ENCODE results near the gene MATN3.

MATN3 gene

DNA sequence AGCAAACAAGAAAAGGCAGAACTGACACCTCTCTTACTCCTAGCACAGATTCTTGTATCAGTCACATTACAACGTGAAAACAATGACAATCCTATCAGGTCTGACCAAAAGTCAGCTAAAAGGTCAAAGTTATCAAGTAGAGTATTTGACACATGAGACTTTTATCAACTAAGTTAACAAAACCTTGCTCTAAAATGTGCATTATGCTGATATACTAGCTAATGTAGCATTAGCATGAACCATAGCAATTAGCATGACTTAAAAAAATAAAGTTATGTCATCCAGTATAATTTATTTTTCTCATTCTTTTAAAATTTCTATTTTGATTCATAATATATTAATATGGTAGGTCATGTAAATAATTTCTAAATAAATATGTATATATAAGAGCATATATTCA, 69.3 kb downstream of the MATN3 start:
- Histone ChIP-seq H3K27ac (no peak overlapping the region), H3K27me3 (no peaks in the 10 kb centered on the region), H3K4me3 (ENCODE audit: low read depth in 1 of 2, low read length in 1 of 2) (no peak overlapping the region), H3K9me3 (no peaks in the 10 kb centered on the region), H3K36me3 (no peaks in the 10 kb centered on the region), H3K4me1 (ENCODE audit: control insufficient read depth in 1 of 2, insufficient read depth in 1 of 2, low read depth in 1 of 2, low read length in 1 of 2) (no peaks in the 10 kb centered on the region)
- TF ChIP-seq, protein P1, sequence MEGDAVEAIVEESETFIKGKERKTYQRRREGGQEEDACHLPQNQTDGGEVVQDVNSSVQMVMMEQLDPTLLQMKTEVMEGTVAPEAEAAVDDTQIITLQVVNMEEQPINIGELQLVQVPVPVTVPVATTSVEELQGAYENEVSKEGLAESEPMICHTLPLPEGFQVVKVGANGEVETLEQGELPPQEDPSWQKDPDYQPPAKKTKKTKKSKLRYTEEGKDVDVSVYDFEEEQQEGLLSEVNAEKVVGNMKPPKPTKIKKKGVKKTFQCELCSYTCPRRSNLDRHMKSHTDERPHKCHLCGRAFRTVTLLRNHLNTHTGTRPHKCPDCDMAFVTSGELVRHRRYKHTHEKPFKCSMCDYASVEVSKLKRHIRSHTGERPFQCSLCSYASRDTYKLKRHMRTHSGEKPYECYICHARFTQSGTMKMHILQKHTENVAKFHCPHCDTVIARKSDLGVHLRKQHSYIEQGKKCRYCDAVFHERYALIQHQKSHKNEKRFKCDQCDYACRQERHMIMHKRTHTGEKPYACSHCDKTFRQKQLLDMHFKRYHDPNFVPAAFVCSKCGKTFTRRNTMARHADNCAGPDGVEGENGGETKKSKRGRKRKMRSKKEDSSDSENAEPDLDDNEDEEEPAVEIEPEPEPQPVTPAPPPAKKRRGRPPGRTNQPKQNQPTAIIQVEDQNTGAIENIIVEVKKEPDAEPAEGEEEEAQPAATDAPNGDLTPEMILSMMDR (IDR thresholded peaks at IDR 0.05) = no peak

GRCh38 chr2:19942199-19942598, 70.3 kb downstream of the MATN3 start:
- Histone ChIP-seq H3K4me3 (ENCODE audit: low read depth in 1 of 2, low read length in 1 of 2) (no peak overlapping the region), H3K27ac (no peak overlapping the region), H3K27me3 (no peaks in the 10 kb centered on the region), H3K9me3 (no peaks in the 10 kb centered on the region), H3K4me1 (ENCODE audit: control insufficient read depth in 1 of 2, insufficient read depth in 1 of 2, low read depth in 1 of 2, low read length in 1 of 2) (no peaks in the 10 kb centered on the region), H3K36me3 (no peaks in the 10 kb centered on the region)
- TF ChIP-seq, protein P1 (IDR thresholded peaks at IDR 0.05) = no peak

Data from neutrophil (primary cell).